HepG2 (cell line): ENCODE data around the gene ZCCHC24. TPM values are rescaled to one million over a fixed set of nuclear protein-coding genes. Genes with fewer than 3 reads are reported as not detected.
A peak's percentile ranks its signal among the peaks of the same experiment; 100 is the strongest.

Source experiments
- ARID5B ChIP-seq: IDR thresholded peaks from 2 replicates; pipeline ENCODE4 v1.4.0; 2020; ENCODE audit warnings: mild to moderate bottlenecking, missing genetic modification reagents
- ARNTL ChIP-seq: sonication (generic); formaldehyde crosslinking; IDR thresholded peaks from 2 replicates; pipeline ENCODE4 v1.4.0; 2020; ENCODE audit warnings: mild to moderate bottlenecking, missing genetic modification reagents
- DRAP1 ChIP-seq: IDR thresholded peaks from 2 replicates; pipeline ENCODE4 v1.6.1; 2016; ENCODE audit warnings: missing genetic modification reagents, missing compliant biosample characterization
- GTF3A ChIP-seq: sonication (generic); formaldehyde crosslinking; conservative IDR thresholded peaks from 2 replicates; pipeline ENCODE4 v1.4.0; 2020; ENCODE audit warnings: mild to moderate bottlenecking, missing genetic modification reagents
- HIVEP1 ChIP-seq: sonication (generic); formaldehyde crosslinking; IDR thresholded peaks from 2 replicates; pipeline ENCODE4 v1.4.0; 2020; ENCODE audit warnings: mild to moderate bottlenecking, missing genetic modification reagents
- KDM3A ChIP-seq: IDR thresholded peaks from 2 replicates; pipeline ENCODE4 v1.6.1; 2018; ENCODE audit warnings: low read depth, missing compliant biosample characterization
- KLF15 ChIP-seq: sonication (generic); formaldehyde crosslinking; IDR thresholded peaks from 2 replicates; pipeline ENCODE4 v1.8.1; 2023; ENCODE audit warnings: borderline replicate concordance, mild to moderate bottlenecking, inconsistent platforms, missing genetic modification reagents, mixed read lengths
- MXD1 ChIP-seq: sonication (generic); formaldehyde crosslinking; IDR thresholded peaks from 2 replicates; pipeline ENCODE4 v1.4.0; 2020; ENCODE audit warnings: mild to moderate bottlenecking, missing genetic modification reagents
- PRDM10 ChIP-seq: sonication (generic); formaldehyde crosslinking; IDR thresholded peaks from 2 replicates; pipeline ENCODE4 v1.4.0; 2020; ENCODE audit warnings: low read depth, missing genetic modification reagents
- RXRB ChIP-seq: IDR thresholded peaks from 2 replicates; pipeline ENCODE4 v1.6.1; 2016; ENCODE audit warnings: borderline replicate concordance, missing genetic modification reagents, missing compliant biosample characterization
- SNAI1 ChIP-seq: sonication (generic); formaldehyde crosslinking; IDR thresholded peaks from 2 replicates; pipeline ENCODE4 v1.5.0; 2020; ENCODE audit warnings: mild to moderate bottlenecking, missing genetic modification reagents, borderline replicate concordance
- TBX2 ChIP-seq: sonication (generic); formaldehyde crosslinking; IDR thresholded peaks from 2 replicates; pipeline ENCODE4 v1.5.0; 2020; ENCODE audit warnings: missing genetic modification reagents, mild to moderate bottlenecking, borderline replicate concordance
- THAP11 ChIP-seq: IDR thresholded peaks from 2 replicates; pipeline ENCODE4 v1.6.1; 2016; ENCODE audit warnings: missing biosample characterization, missing genetic modification reagents
- ZFP90 ChIP-seq: sonication (generic); formaldehyde crosslinking; IDR thresholded peaks from 2 replicates; pipeline ENCODE4 v1.8.0; 2022; ENCODE audit warnings: missing genetic modification reagents, mild to moderate bottlenecking, inconsistent platforms, borderline replicate concordance
- ZNF235 ChIP-seq: sonication (generic); formaldehyde crosslinking; IDR thresholded peaks from 2 replicates; pipeline ENCODE4 v1.8.1; 2023; ENCODE audit warnings: mild to moderate bottlenecking, missing genetic modification reagents, borderline replicate concordance
- ZNF337 ChIP-seq: sonication (generic); formaldehyde crosslinking; IDR thresholded peaks from 2 replicates; pipeline ENCODE4 v1.5.1; 2020; ENCODE audit warnings: missing genetic modification reagents, low read depth, mild to moderate bottlenecking, borderline replicate concordance
- ZSCAN25 ChIP-seq: sonication (generic); formaldehyde crosslinking; IDR thresholded peaks from 2 replicates; pipeline ENCODE4 v1.8.0; 2022; ENCODE audit warnings: mild to moderate bottlenecking, missing genetic modification reagents
- polyA plus RNA-seq, 8 experiments: library from polyadenylated mRNA; depleted of rRNA in 3 of 8; stranded (reverse) in 7 of 8; unstranded in 1 of 8; fragments of >200 nt; fragmentation: Illumina TruSeq in 4 of 8; extraction: Trizol in 4 of 8; gene quantifications; 2 replicates each; pipeline versions ENCODE4 v1.2.1 to v1.2.3, GENCODE V29; 2011 to 2016; ENCODE audit warnings: low read depth in 4 of 8, missing spikeins in 1 of 8, mixed read lengths in 1 of 8; ENCODE audit not compliant: insufficient read depth in 1 of 8
- total RNA-seq, 5 experiments: library from RNA; depleted of rRNA; stranded (reverse); fragments of >200 nt; fragmentation: Illumina TruSeq; extraction: Trizol; gene quantifications; 2 replicates each; pipeline ENCODE4 v1.2.3, GENCODE V29; 2016; ENCODE audit warnings: low read depth in 1 of 5

The ZCCHC24 gene
- total and polyA plus RNA-seq, 2 of the 13 experiments (the other 11 are each of a cell fraction or from before 2014, with no cell fraction given) = 3.1 to 7.9 TPM

GRCh38 chr10:79347894-79348639 is 97.4 kb downstream of the ZCCHC24 start (continued):
- TF ChIP-seq MXD1 (CRISPR knock-in tag) = peak; percentile 56; the same call in 1 of the 2 replicates
- TF ChIP-seq KDM3A (CRISPR knock-in tag) = peak; percentile 57; the same call in 1 of the 2 replicates
- TF ChIP-seq GTF3A = no peak
- peak; percentile 70 for TF ChIP-seq ARID5B (CRISPR knock-in tag)
- TF ChIP-seq THAP11 = peak; percentile 63
- peak; percentile 59; the same call in 1 of the 2 replicates for TF ChIP-seq ZNF337 (CRISPR knock-in tag)
- peak; percentile 79 for TF ChIP-seq TBX2
- peak; percentile 86 for TF ChIP-seq HIVEP1 (CRISPR knock-in tag)
- TF ChIP-seq RXRB (CRISPR knock-in tag) = no peak
- peak; percentile 89 for TF ChIP-seq SNAI1 (CRISPR knock-in tag)
- peak; percentile 81 for TF ChIP-seq ZFP90 (CRISPR knock-in tag)
- 0 out of 2 replicates have a peak, but pooled peaks have one; percentile 11 for TF ChIP-seq PRDM10 (CRISPR knock-in tag)
- peak; percentile 92 for TF ChIP-seq ARNTL (CRISPR knock-in tag)
- TF ChIP-seq ZSCAN25 (CRISPR knock-in tag) = 0 out of 2 replicates have a peak, but pooled peaks have one; percentile 21
- TF ChIP-seq KLF15 (CRISPR knock-in tag) = peak; percentile 61; the same call in 1 of the 2 replicates
- TF ChIP-seq DRAP1 (CRISPR knock-in tag) = no peak
- TF ChIP-seq ZNF235 (CRISPR knock-in tag) = peak; percentile 83; the same call in 1 of the 2 replicates
